Activated CD8-positive, alpha-beta memory T cell treated with anti-CD3 and anti-CD28 coated beads for 48 hours (primary cell): Measurements from ENCODE around the gene TEX2.

Source experiments
- DNase-seq, 3 experiments: peaks; one replicate each; pipeline ENCODE4 v3.0.0-alpha.2; 2020; ENCODE audit warnings: low read depth in 2 of 3, low spot score in 2 of 3

The TEX2 gene

DNA sequence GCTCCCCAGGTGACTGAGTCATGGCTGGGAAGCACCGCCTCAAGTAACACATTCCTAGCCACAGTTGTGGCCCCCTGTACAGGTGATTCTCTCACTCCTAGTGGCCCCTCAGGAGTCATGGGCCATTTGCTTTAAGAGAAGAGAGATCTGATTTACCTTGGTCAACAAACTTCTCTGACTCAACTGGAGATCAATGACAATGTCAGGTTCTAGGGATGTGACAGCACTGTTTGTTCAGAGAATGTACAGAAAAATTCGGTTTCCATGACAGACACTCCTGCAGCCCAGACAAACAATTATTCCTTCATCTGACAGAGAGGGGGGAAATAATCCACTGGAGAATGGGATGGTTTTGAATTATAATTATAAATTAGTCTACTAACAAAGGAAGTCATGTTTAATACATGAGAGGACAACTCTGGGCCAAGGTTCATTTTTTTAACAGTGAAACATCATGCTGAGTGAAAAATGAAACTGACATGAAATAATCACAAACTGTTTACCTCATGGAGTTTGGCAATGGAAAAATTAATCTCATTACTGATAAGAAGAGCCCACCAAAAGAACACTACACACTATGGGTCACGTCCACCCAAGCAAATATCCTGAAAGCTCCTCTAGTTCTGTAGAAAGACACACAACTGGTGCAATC, 142.8 kb downstream of the TEX2 start:
- no peak for DNase-seq

DNA sequence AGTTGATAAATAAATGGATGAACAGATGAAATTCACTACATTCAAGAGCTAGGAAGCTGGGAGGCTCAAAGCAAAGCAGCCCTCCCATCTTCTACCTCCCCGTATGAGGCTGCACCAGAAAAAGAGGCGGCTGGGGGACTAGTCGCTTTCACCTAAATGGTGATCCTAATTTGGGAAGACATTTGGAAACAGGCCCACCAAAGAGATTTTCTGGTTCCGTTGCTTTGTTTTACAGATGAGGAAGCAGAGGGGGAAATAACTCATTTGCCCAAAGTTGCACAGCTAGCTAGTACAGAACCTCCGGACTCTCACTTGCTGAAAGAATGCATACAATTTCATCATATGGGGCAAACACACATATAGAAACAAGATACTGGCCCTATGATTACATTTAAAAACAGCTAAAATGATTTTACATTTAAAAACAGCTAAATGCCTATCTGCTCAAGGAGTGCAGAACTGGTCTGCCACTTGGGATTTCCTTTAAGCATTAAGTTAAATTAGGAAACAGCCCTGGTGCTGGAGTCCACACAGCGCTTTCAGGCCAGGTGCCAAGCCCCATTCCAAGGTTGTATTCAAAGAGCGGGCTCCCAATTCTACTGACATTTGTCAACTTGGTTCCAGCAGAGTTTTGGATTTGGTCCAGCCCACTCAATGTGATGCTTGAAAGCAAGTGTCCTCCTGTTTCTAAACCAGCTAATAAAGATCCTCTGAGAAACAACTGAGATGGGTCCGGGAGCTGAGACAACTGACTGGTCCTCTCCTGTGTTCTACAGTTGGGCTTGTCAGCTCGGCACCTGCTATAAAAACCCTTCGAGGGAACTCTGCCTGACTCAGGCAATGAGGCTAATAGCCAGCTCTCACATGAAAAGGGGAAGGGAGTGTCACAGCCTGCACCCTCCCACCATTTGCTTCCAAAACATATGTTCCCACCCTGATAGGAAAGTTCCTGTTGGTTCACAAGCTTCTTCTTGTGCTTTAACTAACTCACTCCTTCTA, 144.8 kb downstream of the TEX2 start:
- no peak for DNase-seq

DNA sequence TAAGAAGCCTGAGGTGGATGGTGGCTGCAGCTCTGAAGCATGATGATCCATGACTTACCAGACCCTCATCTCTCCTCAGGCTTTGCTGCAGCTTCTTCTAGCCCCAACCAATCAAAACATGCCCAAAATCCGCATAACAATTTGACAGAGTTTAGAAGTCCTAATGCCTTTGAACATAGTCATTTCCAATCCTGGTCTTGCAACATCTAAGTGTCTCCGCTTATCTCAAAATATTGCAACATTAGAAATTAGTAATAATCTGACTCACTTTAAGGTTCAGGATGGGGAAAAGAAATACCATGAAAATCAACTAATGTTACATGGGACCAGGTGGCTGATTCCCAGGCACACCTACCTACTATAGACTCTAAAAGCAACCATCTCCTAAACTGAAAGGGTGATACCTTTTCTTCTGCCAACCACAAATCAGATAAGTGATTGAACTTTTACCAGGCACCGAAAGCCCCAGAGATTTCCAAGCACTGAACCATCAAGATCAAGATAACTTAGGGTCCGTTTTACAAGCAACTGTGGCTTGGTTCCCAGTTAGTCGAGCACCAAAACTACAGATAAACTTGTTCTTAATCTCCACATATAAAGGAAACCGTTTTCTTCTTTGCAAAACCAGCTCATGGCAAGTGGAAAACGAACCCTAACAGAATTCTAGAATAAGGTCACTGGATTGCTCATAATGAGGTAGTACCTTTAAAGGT, 147.1 kb downstream of the TEX2 start:
- DNase-seq: no peak

DNA sequence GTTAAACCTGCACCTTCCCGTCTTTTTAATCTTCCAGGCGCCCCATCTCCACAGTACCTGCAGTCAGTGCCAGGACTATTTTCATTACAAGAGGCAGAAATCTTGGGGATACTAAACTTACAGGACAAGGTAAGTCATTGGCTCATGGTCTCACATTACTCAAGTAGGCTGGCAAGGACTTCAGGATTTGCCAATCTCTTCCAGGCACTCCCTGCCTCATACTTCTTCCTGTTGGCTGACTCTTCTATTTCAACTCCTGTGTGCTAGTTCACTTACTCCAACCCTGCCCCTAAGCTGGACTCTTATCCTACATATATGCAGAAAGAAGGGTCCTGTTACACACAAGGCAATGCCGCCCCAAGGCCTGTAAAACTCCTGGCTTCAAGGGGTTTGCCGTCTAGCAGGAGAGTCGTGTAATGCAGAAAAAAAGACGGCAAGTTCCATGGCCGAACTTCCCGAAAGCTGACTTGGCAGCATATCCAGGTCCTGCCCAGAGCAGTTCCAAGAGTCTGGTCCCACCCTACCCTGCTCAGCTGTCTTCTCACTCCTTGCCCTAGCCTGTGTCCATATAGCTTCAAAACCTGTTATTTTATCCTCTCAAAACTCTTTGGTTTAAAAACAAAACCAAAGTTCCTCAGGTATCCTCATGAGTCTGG, 147.9 kb downstream of the TEX2 start:
- no peak for DNase-seq

DNA sequence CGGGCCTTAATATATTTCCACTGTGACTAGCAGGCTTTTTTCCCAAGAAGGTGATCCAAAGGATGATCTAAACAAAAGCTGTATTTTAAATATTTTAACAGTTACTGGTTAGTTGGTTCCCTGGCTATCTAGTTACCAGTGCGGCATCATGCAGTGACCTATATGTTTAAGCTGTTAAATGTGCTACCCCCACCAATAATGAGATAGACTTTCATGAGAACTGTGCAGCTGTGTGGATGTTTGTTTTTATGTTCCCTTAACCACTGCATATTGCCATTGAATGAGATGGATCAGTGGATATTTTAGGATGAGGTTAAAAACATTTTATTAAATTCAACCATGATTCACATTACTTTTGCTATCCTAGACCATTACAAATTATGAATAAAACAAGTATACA, 150.1 kb downstream of the TEX2 start:
- DNase-seq: no peak

DNA sequence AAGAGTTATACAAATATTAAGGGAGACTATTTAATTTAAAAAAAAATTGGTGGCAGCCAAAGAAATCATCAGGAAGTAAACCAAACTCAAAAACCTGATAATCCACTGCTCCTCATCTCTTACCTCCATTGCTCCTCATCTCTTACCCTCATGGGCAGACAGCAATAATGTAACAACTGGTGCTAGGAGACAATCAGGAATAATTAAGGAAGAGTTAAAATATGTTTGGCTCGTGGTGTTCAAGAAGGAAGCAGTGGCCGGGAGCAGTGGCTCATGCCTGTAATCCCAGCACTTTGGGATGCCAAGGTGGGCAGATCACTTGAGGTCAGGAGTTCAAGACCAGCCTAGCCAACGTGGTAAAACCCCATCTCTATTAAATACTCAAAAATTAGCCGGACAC, 151.2 kb downstream of the TEX2 start:
- DNase-seq: no peak

DNA sequence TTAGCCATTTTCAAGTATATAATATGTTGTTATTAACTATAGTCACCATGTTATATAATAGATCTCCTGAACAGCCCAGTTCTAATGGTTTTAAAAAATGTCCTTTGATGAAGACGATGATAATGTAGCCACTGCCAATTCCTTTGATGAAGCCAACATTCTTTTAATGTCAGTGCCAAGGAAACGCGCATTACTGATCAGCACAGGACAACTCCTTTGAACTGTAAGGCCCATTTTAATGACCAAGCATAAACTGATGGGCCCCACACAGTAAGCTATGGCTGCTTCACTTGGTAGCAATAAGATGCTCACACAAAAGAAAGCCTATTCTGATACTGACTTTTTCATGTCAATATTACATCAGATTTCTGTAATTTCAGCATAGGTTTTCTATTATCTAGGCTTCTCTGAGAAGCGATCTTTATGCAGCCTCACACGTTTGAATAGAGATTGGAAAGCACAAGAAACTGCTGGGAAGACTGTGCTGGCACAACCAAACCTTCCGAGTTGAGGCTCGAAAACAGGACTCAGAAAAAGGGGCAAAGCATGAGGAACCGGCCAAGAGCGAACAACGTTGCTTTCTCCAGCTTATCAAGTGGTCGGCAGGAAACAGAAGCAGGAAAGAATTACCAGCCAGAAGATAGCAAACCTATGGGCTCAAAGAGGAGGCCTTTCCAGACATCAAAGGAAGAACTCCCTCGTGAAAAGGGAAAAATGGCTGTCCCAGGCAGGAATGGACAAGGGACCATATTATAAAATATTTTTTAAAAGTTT, 152.5 kb downstream of the TEX2 start:
- DNase-seq: no peak

DNA sequence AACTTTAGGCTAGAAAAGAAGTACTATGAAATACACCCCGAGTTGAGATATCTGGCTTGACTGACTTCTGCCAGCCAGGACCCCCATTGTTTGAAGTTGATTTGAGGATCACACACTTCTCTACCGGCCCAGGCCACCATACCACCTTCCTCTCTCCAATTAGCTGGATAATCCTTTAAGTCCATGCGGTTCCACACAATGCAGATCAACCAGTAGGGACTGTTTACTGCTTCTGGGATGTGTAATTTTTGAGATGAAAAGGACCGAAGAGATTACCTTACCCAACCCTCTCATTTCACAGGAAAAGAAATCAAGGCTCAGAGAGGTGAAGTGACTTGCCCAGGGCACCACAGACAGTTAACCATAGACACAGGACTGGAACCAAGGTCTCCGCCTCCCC, 153.7 kb downstream of the TEX2 start:
- no peak for DNase-seq

DNA sequence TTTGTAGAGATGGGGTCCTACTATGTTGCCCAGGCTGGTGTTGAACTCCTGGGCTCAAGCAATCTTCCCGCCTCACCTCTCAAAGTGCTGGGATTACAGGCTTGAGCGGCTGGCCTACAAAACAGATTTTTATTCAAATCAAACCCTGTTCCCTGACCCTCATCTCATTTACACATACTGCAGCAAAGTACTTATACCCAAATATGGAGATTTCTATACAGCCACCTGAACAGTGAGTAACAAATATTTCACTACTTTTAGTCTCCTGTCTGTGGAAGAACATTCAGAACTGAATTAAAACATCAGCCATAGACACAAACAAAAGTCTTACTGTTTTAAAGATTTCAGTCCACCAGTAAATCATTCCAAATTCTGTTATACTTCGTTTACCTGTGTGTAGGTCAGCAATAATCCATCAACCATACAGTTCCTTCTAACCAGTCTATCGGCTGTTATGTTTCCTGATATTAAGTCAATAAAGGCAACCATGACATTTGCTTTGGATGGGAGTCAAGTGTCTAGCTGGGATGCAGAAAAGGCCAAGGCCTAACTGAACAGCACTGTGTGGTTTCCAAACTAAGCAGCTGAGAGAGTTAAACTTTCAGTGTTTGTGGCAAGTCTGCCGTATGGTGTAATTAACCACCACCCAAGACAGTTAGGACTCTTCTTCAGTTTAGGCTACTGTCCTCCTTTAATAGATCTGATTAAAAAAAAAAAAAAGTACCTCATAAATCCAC, 155.4 kb downstream of the TEX2 start:
- no peak for DNase-seq

DNA sequence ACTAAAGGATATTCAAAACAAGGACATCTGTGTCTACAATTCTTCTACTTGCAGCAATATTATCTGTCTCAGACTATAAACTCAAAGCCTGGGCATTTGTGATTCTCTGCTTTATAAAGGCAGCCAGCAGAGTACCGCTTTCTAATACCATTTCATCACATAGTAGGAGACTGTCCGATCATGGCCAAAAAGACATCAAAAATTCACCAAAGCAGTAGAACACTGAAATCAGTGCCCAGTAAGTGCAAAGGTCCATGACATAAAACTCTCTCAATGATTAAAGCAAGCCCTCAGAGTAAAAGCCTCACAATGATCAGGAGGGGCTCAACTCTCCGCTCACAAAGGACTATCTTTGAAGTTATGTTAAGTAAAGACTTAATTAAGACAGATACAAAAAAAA, 156.1 kb downstream of the TEX2 start:
- no peak for DNase-seq

DNA sequence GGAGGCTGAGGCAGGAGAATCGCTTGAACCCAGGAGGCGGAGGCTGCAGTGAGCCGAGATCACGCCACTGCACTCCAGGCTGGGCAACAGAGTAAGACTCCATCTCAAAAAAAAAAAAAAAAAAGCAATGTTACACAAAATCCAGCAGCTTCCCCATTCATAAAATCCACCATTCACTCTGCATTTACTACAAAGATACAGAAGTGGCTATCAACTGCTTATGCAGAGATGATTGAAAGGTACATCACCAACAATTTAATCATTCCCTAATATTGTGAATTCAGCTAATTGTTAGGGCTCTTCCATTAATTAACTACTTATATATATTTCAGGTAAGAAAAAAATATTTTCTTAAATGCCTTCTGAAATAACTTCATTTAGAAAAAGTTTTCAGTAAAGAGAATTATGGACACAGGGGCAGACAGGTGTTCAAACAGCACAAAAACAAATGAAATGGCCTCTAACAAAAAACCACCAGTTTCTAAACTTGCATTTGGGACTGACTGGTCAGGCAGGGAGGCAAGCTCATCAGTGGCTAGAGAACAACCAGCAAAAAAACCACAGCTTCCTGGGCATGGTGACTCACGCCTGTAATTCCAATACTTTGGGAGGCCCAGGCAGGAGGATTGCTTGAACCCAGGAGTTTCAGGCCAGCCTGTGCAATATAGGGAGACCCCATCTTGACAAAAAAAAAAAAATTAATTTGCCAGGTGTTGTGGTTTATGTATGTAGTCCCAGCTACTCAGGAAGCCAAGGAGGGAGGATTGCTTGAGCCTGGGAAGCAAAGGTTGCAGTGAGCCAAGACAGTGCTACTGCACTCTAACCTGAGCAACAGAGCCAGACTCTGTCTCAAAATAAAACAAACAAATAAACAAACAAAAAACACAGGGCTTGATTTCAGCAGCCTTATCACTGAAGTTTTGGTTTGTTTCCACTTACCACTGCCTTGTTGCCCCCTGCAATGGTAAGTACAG, 159.4 kb downstream of the TEX2 start:
- DNase-seq: no peak

DNA sequence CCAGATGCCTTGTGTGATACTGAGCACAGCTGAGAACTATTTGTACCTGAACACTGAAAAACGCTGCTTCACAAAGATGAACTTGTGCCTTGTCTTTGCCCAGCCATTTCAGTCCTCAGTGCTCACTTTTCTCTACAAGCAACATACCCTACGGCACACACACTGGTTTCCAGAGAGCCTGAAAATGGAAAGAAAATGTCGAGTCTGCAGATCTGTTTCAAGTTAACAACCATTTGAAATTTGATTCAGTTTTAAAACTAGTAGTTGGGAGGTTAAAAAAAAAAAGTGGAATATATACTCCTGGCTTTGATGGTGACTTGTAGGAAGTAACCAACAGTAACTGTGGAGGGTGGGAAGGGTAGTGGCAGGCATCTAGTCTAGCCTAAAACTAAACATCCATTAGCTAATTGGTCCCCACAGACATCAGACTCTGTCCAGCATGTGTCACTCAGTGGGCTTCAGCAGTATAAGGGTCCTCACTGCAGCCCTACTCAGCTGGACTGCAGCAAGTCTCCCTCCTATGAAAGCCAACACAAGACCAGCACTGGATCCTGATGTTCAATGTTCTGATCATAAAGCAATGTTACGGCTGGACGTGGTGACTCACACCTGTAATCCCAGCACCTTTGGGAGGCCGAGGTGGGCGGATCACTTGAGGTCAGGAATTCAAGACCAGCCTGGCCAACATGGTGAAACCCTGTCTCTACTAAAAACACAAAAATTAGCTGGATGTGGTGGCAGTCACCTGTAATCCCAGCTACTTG, 160.3 kb downstream of the TEX2 start:
- DNase-seq: no peak

DNA sequence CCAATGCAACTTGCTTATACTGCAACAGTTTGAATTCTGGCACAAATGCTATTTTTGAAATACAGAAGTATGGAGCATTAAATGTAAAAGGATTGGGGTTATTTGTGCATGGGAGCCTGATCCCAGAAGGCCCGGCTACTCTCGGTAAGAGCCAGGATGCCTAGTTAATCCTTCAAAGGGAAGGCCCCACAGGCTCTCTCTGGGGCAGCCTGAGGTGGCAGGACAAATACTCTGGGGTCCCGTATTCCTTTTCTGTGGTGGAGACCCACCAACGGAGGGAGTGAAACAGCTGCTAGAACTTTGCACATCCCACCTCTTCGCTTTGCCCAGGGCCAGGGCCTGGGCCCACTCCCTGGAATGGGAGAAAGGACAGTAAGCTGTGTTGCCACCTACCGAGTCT, 163.5 kb downstream of the TEX2 start:
- DNase-seq: no peak
